HG02610 (cell line): Measurements from ENCODE around the gene EML1.

ENCODE experiments used
- ATAC-seq: cut with Tn5 transposase; IDR thresholded peaks from one replicate; pipeline ENCODE4 v1.9.1; 2021; ENCODE audit warnings: mild to moderate bottlenecking, moderate library complexity; ENCODE audit not compliant: unreplicated experiment

The EML1 gene

DNA sequence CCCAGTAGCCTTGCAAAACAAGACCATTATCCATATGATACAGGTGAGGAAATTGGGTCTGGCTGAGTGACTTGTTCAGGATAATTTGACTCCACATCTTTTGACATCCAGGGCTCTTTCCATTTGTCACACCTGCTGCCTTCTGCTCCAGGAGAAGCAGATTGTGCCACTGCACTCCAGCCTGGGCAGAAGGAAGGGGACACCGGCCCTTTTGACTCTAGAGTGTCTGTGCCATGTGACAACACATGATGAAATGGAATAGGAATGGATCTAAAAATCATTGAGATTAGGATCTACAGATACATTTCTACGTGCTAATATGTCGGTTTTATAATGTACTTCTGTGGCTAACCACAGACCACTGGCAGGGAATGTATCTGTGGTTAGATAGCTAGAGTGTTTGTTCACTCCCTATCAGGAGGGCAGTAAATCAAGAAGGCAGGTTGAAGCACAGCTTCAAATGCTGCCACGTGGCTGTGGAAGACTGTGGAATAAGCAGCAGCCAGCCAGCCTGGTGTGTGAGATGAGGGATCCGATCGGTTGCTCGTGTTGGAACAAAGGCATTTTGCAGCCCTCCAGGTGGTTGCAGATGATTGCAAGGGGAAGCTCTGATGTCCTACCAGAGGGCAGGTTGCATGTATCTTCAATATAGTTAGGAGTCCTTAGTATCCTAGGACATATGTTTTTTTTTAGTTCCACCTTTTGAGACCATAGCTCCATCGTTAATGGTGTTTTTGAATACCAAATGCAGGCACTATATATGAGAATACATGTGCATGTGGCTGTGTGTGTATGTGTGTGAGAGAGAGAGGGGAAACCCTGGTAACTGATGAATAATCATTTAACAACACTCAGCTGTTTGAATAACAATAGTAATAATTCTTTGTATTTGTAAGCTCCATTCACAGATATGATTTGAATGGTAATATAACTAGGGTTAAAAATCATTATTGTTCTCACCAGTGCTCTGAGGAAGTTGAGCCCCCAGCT lies 28.6 kb downstream of the EML1 start:
- no peak for ATAC-seq

DNA sequence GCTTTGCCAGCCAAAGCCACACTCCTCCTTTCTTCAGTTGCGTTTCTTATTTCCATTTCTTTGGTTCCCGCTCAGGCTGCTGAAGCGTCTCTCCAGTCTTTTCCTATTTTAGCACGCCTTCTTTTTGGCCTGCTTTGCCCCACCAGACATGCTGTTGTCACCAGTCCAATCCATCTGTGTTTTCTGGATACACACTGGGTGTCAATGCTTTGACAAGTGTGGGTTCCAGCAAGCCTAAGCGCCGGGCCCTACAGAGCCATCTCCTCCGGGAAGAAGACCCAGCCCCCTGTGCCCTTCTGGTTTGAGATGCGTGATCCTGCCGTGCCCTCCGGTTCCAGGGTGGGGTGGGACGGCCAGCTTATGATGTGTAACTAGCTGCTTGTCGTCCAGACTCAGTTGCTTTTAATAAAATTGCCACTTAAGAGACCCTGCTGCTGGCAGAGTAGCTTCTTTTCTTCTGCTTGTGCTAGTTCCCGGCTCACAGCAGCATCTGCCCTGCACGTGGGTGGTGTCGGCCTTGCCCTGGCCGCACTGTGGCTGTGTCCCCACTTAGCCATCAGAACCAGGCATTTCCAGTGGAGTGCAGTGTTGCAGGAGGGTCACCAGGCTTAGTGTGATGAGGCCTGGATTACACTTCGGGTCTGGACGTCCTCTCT lies 29.7 kb downstream of the EML1 start:
- no peak for ATAC-seq

DNA sequence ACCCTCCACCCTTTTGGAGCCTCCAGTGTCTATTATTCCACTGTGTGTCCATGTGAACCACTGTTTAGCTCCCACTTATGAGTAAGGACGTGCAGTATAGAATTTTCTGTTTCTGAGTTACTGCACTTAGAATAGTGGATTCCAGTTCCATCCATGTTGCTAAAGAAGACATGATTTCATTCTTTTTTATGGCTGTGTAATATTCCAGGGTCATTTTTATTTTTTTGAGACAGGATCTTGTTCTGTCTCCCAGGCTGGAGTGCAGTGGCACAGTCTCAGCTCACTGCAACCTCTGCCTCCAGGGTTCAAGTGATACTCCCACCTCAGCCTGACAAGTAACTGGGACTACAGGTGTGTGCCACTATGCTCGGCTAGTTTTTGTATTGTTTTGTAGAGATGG lies 31.6 kb downstream of the EML1 start:
- no peak for ATAC-seq

DNA sequence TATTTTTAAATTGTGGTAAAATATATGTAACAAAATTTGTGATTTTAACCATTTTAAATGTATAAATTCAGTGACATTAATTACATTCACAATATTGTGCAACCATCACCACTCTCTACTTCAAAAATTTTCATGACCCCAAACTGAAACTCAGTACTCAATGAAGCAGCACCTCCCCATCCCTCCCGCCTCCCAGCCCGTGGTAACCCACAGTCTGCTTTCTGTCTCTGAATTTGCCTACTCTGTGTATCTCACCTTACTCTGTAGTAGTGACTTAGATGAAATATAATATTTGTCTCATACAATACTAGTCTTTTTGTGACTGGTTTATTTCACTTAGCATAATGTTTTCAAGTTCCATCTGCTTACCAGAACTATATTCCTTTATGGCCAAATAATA lies 36.2 kb downstream of the EML1 start:
- no peak for ATAC-seq

DNA sequence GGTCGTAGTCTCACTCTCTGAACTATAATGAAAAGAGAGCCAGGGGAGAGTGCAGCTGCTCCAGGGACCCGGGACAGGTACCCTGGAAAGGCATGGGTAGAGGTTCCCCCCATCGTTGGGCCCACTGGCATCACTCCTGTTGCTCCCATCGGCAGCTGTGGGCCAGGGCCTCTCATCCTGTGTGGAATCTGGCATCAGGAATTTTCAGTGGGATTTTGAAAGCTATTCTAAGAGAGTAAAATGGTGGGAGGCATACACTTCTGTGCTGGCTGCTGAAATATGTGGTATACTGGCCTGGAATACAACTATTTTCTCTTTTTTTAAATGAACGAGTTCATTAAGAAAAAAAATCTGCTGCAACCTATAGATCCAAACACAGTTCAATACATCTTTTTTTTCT lies 38.1 kb downstream of the EML1 start:
- no peak for ATAC-seq

DNA sequence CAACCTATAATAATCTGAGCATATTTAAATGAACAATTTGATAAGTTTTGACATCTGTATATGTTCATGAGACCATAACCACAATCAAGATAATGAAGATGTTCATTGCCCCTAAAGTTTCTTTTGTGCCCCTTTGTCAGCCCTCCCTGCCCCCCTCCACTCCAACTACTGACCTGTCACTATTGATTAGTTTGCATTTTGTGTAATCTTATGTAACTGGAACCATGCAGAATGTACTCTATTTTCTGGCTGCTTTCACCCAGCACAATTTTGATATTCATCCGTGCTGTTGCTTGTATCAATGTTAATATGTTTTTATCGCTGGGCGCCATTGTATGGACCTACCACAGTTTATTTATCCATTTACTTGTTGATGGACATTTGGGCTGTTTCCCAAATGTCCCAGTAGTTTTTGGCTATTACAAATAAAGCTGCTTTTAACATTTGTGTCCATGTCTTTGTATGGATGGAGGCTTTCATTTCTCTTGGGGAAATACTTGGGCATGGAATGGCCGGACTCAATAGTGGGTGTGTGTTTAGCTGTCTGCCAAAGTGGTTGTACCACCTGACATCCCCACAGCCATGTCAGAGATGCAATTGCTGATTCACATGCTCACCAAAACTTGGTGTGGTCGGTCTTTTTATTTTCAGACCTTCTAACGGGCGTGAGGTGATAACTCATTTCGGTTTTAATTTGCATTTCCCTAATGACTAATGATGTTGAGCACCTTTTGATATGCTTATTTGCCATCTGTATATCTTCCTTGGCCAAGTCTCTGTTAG lies 38.9 kb downstream of the EML1 start:
- no peak for ATAC-seq

DNA sequence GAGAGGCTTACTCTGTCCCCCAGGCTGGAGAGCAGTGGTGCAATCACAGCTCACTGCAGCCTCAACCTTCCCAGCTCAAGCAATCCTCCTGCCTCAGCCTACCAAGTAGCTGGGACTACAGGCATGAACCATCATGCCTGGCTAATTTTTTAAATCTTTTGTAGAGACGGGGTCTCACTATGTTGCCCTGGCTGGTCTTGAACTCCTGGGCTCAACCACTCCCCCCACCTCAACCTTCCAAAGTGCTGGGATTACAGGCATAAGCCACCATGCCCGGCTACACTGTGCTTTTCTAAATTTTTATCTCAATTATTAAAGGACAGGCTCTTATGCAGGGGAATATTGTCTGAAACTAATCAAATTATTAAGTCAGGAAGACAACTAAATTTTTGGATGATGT lies 44.6 kb downstream of the EML1 start:
- ATAC-seq, result no peak

DNA sequence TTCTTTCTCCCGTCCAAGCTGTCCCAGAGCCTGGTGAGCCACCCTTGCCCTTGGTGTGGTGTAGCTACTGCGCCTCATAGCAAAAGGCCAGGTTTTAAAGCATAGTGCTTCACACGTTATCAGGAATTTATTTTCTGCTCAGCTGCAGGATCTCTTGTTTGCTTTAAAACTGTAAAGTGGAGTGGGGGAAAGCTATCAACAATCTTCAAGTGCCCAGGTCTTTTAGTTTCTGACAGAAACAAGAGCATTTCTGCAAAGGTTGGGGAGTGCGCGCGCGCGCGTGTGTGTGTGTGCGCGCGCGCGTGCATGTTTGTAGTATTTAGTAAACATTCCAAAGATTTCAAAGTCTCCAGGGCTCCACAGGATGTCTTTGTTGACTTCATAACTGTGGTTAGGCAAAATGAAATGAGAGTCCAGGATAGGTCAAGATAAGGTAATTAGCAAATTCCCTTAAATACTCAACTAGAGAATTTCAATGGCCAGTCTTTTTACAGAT lies 45.5 kb downstream of the EML1 start:
- ATAC-seq, result no peak

DNA sequence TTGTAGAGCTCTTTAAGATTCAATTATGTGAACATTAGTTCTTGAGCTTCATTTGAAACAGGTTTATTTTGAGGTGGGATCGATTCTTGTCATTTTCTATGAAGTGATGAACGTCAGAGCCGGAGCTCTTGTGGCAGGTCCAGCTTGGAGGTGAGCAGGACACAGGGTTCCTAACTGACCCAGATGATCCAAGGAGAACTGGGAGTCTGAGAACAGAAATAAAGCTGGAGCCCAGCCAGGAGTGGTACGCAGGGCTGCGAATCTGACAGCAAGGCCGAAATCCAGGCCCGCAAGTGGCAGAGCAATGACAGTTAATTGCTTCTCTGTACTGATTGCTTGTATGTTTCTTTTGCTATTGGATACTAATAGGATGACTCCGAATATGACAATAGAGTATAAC lies 46.5 kb downstream of the EML1 start:
- ATAC-seq, result no peak

DNA sequence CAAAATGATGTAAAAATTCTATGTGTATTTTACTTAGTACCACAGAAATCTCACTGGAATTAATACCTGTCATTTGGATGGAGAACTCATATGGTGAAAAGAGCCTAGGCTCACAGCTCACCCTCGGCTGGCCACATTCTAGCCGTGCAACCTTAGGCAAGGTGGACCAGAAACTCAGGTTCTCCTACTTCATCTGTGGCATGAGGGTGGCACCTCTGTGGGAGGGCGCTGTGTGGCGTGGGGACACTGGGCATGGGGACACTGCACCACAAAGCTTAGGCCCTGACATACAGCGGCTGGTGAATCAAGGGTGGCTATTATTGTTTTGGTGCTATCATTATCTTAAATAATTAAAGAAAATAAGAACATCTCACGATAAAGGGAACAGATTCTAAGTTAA lies 47.1 kb downstream of the EML1 start:
- no peak for ATAC-seq

DNA sequence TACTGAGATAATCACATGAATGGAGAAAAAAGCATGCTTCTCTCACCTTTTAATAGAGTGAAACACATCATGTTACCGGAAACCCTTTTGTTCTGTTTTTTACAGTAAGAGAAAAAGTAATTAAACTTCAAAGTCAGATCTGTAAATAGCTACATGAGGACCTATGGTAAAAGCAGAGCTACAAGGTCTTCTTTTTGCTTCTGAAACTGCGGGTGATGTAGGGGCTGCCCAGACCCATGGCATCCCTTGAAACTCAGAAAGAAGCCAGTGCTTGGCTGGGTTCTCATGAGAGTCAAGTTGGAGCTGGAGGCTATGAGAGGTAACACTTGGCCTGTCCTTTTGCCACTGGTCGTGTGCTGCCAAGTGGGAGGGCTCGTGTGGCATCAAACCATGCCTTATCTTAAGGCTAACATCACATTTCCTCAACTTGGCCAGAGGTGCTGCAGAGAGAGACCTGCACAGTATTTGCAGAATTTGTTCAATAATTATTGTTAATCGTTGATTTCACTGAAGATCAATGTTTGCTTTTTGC lies 47.6 kb downstream of the EML1 start:
- ATAC-seq, result no peak

DNA sequence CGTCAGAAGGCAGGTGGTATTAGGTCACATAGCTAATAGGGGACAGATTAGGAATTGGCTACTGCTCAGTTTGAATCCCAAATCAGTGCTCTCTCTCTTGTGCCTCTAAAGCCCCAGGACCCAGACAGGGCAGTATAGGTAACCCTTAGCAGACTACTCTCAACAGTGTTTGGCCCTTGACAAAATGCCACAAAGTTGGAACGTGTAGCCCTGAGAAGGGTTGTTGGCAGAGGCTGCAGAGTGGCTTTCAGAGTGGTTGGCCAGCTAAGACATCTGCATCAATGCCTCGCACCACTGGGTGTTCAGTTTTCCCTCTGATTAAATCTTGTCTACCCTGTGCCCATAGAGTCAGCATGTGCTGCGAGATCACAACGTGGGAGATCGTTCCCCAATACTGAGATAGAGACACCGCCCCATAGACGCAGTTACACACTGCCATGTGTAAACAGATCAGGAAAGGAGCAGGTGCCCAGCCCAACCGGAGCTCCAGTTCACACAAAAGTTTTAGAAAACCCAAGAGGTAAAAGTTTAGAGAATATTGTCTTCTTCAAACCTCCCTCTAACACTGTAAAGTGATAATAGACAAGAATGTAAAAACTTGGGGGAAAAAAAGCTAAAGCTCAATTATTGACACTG lies 48.3 kb downstream of the EML1 start:
- no peak for ATAC-seq

DNA sequence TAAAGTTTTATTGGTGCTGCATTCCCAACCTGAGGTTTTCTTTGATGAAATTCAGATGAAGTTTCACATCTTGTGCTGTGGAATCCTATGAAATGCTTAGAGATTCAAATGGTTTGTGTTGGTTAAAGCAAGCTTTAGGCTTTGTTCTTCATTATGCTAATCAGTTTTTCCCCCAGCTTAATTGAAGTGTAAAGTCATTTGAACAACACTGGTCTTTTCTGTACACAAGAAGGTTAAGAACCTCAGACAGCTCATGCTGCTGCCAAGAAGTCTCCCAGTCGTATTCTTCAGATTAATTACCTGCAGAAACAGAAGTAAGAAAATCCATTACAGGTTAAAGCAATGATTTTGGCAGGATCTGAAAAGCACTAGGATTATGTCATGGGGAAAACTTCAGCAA lies 48.9 kb downstream of the EML1 start:
- no peak for ATAC-seq

DNA sequence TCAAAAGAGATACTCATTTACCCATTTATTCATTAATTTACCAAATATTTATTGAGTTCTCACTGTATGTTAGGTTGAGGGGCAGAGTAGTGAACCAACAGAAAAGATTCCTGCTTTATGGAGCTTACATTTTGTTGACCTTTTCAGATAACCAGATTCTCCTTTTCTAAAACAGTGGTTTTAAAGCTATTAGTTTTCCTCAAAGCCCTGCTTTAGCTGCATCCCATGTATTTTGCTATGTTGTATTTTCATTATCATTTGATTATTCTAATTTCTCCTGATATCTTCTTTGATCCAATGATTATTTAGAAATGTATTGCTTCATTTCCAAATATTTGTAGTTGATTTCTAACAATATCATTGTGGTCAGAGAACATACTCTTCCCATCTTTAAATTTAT lies 53.6 kb downstream of the EML1 start:
- no peak for ATAC-seq

DNA sequence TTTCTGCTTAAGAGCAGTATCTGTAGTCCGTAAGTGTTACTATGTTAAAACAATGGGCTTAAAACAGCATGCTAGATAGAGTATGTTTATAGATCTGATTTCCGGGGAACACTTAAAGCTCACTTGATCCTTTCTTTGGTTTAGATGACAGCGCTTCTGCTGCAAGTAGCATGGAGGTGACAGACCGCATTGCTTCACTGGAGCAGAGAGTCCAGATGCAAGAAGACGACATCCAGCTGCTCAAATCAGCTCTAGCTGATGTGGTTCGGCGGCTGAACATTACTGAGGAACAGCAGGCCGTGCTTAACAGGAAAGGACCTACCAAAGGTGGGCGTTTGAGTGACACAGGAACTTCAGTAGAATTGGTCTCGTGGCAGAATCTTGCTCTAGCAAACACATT lies 57.5 kb downstream of the EML1 start:
- no peak for ATAC-seq

DNA sequence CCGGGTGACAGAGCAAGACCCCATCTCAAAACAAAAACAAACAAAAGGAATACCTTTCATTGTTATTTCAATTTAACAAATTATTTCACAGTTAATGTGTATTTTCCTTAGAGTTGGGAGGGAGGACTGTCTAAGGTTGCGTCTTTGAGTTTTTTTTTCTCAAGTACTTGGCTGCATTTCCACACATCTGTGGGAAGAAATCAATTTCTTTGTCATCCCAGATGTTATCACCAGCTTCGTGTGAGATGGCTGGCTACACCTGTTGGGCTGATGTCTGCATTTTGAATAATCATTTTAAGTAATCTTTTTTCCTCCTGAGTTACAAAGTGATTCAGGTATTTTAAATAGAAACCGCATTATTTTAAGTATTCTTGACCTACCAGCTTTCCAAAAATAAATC lies 59.4 kb downstream of the EML1 start:
- ATAC-seq, result no peak

DNA sequence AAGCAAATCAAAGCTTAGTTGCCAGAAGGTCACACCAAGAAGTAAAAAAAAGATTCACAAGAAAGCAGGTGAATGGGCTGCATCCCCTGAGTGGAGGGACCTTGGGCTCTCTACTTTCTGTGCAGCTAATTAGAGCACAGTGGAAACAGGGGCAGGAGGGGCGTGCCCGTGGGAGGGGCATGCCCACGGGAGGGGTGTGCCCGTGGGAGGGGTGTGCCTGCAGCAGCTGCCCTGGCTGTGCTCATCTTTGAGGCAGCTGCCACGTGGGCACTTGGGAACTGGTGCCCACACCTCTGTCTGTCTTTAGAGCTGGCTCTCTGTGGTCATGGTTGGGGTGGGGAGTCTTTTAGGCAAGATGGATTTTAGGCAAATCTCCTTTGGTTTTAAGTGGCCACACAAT lies 60.0 kb downstream of the EML1 start:
- ATAC-seq, result no peak

DNA sequence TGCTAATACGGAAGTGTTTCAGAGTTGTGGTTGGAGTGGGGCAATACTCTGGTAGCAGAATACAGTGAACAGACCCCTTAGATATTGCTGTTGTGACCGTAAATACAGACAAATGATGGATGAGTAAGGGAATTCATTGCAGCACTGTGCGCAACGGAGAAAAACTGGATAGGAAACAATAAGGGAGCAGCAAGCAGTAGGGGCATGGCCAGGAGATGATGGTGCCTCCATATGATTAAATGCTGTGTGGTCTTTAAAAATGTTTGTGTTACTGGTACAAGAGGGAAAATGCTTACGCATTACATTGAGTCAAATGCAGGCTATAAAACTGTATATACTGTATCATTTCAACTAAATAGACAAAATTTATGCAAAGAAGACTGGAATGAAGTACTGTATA lies 61.6 kb downstream of the EML1 start:
- ATAC-seq, result no peak

DNA sequence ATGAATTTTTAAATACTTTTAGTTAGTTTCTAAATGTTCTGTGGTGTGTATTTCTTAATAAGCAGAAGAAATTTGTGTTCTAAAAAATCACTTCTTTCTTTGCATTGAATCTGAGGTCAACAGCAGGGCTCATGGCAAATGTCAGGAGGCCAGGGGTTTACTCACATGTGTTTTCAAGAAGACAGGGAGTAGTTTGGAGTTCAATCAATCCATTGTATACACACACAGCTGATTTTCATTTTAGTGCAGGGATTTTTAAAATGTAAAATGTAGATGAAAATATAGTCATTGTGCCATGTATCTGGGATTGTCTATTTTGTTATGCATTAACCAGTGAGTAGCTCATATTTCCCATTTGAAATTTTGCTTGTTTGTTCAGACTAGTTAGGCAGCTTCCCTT lies 62.1 kb downstream of the EML1 start:
- no peak for ATAC-seq

DNA sequence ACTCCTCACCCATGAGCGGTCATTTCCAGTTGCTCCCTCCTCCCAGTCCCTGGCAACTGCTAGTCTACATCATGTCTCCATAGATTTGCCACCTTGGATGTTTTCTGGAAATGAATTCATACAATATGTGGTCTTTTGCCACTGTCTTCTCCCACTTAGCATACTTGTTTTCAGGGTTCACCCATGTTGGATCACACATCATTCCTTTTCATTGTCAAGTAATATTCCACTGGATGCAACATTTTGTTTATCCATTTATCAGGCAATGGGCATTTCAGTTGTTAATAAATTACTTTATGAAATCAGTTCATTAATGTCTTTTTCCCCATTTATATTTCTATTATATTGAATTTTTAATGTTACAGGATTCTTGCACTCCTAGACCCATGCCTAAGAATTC lies 64.3 kb downstream of the EML1 start:
- no peak for ATAC-seq

DNA sequence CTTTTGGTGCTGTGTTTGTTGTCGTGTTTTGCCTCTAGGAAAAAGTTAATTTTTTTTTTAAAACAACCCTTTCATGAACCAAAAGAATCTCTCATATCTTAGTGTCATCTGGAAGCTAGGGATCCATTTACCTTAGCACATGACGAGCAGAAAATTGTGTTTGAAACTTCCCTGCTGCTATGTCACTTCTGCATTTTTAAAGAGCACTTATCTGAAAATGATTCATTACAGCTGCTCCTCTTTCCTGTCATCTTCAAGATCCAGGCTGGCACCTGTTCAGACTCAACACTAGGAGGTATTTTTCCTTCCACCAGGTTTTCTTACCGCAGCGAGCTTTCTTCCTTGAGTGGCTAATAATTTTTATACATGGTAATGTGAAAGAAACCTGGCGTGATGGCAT lies 67.0 kb downstream of the EML1 start:
- no peak for ATAC-seq
